Natural killer cell (primary cell): ENCODE data around the gene FARS2. TPM values are rescaled to one million over a fixed set of nuclear protein-coding genes. Genes with fewer than 3 reads are reported as not detected.

Experiments
- ATAC-seq, 3 donors: fragments of 150-1000 bp in 2 of 3; fragments of 200-7000 bp in 1 of 3; cut with Tn5 transposase; 1 replicate in 1 of 3; 2 replicates in 2 of 3; pipeline ENCODE4 v1.10.0; 2021; ENCODE audit warnings: mild to moderate bottlenecking in 2 of 3, moderate library complexity in 2 of 3
- DNase-seq, 2 donors: peaks; one replicate each; pipeline versions ENCODE4 v3.0.0 to v3.0.0-alpha.2; 2013 to 2021; ENCODE audit warnings: mixed read lengths in 1 of 2
- H3K27ac ChIP-seq: one replicate; pipeline ENCODE4 v1.5.1; 2013; ENCODE audit warnings: mild to moderate bottlenecking, low read length
- H3K27me3 ChIP-seq: one replicate; pipeline ENCODE4 v1.6.1; 2013; ENCODE audit warnings: low read length; ENCODE audit not compliant: control insufficient read depth, insufficient read depth
- H3K36me3 ChIP-seq: one replicate; pipeline ENCODE4 v1.6.1; 2013; ENCODE audit warnings: low read length; ENCODE audit not compliant: control insufficient read depth, insufficient read depth
- H3K4me1 ChIP-seq: one replicate; pipeline ENCODE4 v1.6.1; 2013; ENCODE audit warnings: low read length; ENCODE audit not compliant: control insufficient read depth, insufficient read depth
- H3K4me3 ChIP-seq: one replicate; pipeline ENCODE4 v1.5.1; 2013; ENCODE audit warnings: low read length
- H3K9me3 ChIP-seq: one replicate; pipeline ENCODE4 v1.6.1; 2013; ENCODE audit warnings: low read length; ENCODE audit not compliant: control insufficient read depth, insufficient read depth
- H3K27ac Mint-ChIP-seq, 2 donors: one replicate each; pipeline ENCODE4 v1.8.0; 2022; ENCODE audit warnings: mild to moderate bottlenecking in 2 of 2, mixed read lengths in 2 of 2, moderate library complexity in 1 of 2
- H3K27me3 Mint-ChIP-seq, 2 donors: one replicate each; pipeline ENCODE4 v1.8.0; 2022; ENCODE audit warnings: low read depth in 2 of 2, mixed read lengths in 2 of 2
- H3K36me3 Mint-ChIP-seq: one replicate; pipeline ENCODE4 v1.8.0; 2022; ENCODE audit warnings: mixed read lengths
- H3K4me1 Mint-ChIP-seq, 2 donors: one replicate each; pipeline ENCODE4 v1.8.0; 2022; ENCODE audit warnings: mixed read lengths in 2 of 2
- H3K4me3 Mint-ChIP-seq: one replicate; pipeline ENCODE4 v1.8.0; 2022; ENCODE audit warnings: mild to moderate bottlenecking, moderate library complexity, mixed read lengths
- H3K9me3 Mint-ChIP-seq, 2 donors: one replicate each; pipeline ENCODE4 v1.8.0; 2022; ENCODE audit warnings: mixed read lengths in 2 of 2
- WGBS: methylation state at CpG from one replicate; pipeline ENCODE4 v1.1.7; 2013; ENCODE audit warnings: missing lambda C conversion rate; ENCODE audit not compliant: insufficient coverage; 5-methylcytosine and 5-hydroxymethylcytosine counted together
- intact Hi-C: fragments of 100-400 bp; cut with micrococcal nuclease; formaldehyde crosslinking; loops from one replicate; pipeline ENCODE4 v1.14.2; 2022
- total RNA-seq, 4 donors: library from RNA; stranded (reverse); fragments of 120-200 nt in 1 of 4; gene quantifications; one replicate each; pipeline versions ENCODE4 v1.2.3 to v1.2.4, GENCODE V29; 2013 to 2022
- TF ChIP-seq, protein P1 (sequence below): fragments of 200-600 bp; IDR thresholded peaks from one replicate; pipeline ENCODE4 v1.8.0; 2022; ENCODE audit warnings: antibody characterized with exemption

Gene FARS2
- total RNA-seq, 3 donors from 2014 or later (not counting 1 experiment from before 2014, with no cell fraction given), result 15.3 to 24.8 (median 22.7) TPM

DNA sequence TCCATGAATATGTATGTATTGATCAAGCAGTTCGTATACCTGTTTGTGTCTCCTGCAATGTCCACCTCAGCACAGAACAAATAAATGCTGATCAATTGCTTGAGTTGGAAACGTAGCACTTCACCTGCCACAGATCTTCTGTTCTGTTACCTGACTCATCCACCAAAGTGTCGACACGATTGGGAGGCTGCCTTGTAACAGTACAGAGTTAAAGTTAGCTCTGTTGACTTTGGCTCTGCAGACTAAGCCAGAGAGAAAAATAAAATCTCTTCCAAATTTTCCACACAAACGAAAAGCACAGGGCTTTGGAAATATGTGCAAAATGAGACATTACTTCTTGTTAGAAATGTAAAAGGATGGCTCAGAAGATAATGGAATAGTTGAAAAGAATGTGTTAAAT, 500.1 kb downstream of the FARS2 start:
- no peak for ATAC-seq
- DNase-seq, result no peak
- no peaks in the 10 kb centered on the region for H3K9me3 ChIP-seq
- no peak overlapping the region for H3K27ac ChIP-seq
- intact Hi-C loops, result no loop called here
- WGBS, result 97% methylated on average over 4 of the region's 5 CpGs
- Mint-ChIP-seq H3K4me1 (peaks cover 4 to 15% of the 10 kb centered on the region in 2 donors), H3K27me3 (no peaks in the 10 kb centered on the region), H3K36me3 (no peaks in the 10 kb centered on the region), H3K27ac (no peak overlapping the region), H3K9me3 (no peaks in the 10 kb centered on the region), H3K4me3 (no peak overlapping the region)
- no peaks in the 10 kb centered on the region for H3K36me3 ChIP-seq
- TF ChIP-seq, protein P1, sequence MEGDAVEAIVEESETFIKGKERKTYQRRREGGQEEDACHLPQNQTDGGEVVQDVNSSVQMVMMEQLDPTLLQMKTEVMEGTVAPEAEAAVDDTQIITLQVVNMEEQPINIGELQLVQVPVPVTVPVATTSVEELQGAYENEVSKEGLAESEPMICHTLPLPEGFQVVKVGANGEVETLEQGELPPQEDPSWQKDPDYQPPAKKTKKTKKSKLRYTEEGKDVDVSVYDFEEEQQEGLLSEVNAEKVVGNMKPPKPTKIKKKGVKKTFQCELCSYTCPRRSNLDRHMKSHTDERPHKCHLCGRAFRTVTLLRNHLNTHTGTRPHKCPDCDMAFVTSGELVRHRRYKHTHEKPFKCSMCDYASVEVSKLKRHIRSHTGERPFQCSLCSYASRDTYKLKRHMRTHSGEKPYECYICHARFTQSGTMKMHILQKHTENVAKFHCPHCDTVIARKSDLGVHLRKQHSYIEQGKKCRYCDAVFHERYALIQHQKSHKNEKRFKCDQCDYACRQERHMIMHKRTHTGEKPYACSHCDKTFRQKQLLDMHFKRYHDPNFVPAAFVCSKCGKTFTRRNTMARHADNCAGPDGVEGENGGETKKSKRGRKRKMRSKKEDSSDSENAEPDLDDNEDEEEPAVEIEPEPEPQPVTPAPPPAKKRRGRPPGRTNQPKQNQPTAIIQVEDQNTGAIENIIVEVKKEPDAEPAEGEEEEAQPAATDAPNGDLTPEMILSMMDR, result no peak
- no peak overlapping the region for H3K4me3 ChIP-seq
- no peaks in the 10 kb centered on the region for H3K4me1 ChIP-seq
- no peaks in the 10 kb centered on the region for H3K27me3 ChIP-seq

DNA sequence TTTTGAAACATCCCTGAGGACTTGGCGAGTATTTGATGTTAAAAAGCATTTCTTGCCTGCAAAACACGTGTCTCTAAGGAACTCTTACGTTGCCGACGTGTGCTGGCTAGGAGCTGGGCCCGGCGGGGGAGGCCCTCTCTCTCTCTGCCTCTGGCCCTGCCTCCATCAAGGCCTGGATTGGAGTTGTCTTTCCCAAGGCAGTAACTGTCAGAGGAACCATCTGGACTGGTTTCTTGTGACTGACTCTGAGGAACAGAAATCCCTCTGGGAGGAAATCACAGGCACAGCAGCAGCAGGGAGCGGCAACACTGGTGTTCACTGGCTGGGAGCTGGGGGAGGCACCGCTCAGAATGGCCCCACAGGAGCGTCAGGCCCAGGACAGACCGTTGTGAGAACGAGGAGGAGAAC, 501.3 kb downstream of the FARS2 start:
- Mint-ChIP-seq H3K9me3 (no peaks in the 10 kb centered on the region), H3K4me3 (no peak overlapping the region), H3K27me3 (no peaks in the 10 kb centered on the region), H3K36me3 (no peaks in the 10 kb centered on the region), H3K4me1 (peaks cover 4 to 17% of the 10 kb centered on the region in 2 donors), H3K27ac (no peak overlapping the region)
- peaks cover 3% of the 10 kb centered on the region for H3K9me3 ChIP-seq
- intact Hi-C loops, result no loop called here
- no peak overlapping the region for H3K27ac ChIP-seq
- no peaks in the 10 kb centered on the region for H3K4me1 ChIP-seq
- TF ChIP-seq, protein P1, result no peak
- H3K36me3 ChIP-seq, result no peaks in the 10 kb centered on the region
- H3K4me3 ChIP-seq, result no peak overlapping the region
- DNase-seq, result no peak
- no peaks in the 10 kb centered on the region for H3K27me3 ChIP-seq
- no peak for ATAC-seq
- WGBS, result 82% methylated on average over 12 of the region's 12 CpGs

DNA sequence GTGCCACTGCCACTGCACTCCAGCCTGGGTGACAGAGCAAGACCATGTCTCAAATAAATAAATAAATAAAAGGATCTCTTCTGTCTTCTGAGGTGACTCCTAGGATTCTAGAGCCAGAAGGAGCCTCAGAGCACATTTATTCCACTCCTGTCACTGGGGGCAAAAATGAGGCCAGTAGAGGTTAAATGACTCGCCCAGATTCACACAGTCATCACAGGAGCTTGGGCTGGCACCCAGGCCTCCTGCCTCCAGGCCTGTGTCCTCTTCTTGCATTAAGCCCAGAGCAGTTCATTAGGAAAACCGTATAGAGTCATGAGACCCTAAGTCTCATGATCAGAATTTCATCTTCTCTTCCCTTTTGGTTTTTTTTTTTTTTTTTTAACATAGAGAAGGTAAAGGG, 502.1 kb downstream of the FARS2 start:
- TF ChIP-seq, protein P1, result no peak
- no peaks in the 10 kb centered on the region for H3K36me3 Mint-ChIP-seq
- WGBS, result 93% methylated on average over 2 of the region's 2 CpGs
- no peak overlapping the region for H3K4me3 Mint-ChIP-seq
- no peak overlapping the region for H3K4me3 ChIP-seq
- no peak for ATAC-seq
- H3K4me1 ChIP-seq, result no peaks in the 10 kb centered on the region
- H3K27ac Mint-ChIP-seq, result no peak overlapping the region
- H3K27me3 ChIP-seq, result no peaks in the 10 kb centered on the region
- H3K36me3 ChIP-seq, result no peaks in the 10 kb centered on the region
- H3K9me3 ChIP-seq, result peaks cover 3% of the 10 kb centered on the region
- H3K27me3 Mint-ChIP-seq, result no peaks in the 10 kb centered on the region
- DNase-seq, result no peak
- peaks cover 6 to 18% of the 10 kb centered on the region in 2 donors for H3K4me1 Mint-ChIP-seq
- intact Hi-C loops, result no loop called here
- no peaks in the 10 kb centered on the region for H3K9me3 Mint-ChIP-seq
- H3K27ac ChIP-seq, result no peak overlapping the region

DNA sequence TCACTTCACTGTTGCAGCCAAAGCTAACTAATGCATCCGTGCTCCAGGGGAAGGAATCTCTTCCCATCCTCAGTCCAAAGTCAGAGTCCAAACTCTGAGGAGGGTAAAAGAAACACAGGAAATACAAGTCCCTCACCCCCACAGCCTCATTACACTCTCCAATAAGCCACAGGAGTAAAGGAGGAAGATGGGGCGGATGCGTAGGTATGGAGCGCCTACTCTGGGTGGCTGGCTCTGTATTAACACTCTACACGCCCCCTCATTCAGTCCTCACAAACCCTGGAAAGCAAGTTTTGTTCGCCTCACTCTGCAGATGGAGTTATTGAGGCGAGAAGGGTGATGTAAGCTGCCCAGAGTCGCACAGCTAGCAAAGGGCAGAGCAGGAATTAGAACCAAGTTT, 502.6 kb downstream of the FARS2 start:
- ATAC-seq (no peak), DNase-seq (no peak)
- Mint-ChIP-seq H3K27ac (no peak overlapping the region), H3K4me1 (peaks cover 10 to 22% of the 10 kb centered on the region in 2 donors), H3K4me3 (no peak overlapping the region), H3K9me3 (peaks cover 0 to 4% of the 10 kb centered on the region in 2 donors), H3K36me3 (no peaks in the 10 kb centered on the region), H3K27me3 (no peaks in the 10 kb centered on the region)
- H3K27ac ChIP-seq, result no peak overlapping the region
- H3K27me3 ChIP-seq, result no peaks in the 10 kb centered on the region
- intact Hi-C loops, result no loop called here
- no peaks in the 10 kb centered on the region for H3K36me3 ChIP-seq
- H3K9me3 ChIP-seq, result peaks cover 3% of the 10 kb centered on the region
- TF ChIP-seq, protein P1, result no peak
- no peaks in the 10 kb centered on the region for H3K4me1 ChIP-seq
- WGBS, result 67% methylated on average over 5 of the region's 8 CpGs
- H3K4me3 ChIP-seq, result no peak overlapping the region
